ENCODE data around the gene TUBAL3.

The TUBAL3 gene

GRCh38 chr10:5404208-5405041, at the start of gene TUBAL3:
TSS of gene TUBAL3 (minus strand) at chr10:5404828. CDS start at chr10:5404792, 36 bp downstream.
- DNase-seq (ENCODE audit: low read depth): no peak

GRCh38 chr10:5453749-5454489, 49.3 kb upstream of the TUBAL3 start:
- no peak for DNase-seq (ENCODE audit: low read depth)

- no peak for DNase-seq (ENCODE audit: low read depth)
Observed at GRCh38 chr10:5450605-5451384, 46.2 kb upstream of the TUBAL3 start.

- DNase-seq (ENCODE audit: low read depth): no peak
Observed at GRCh38 chr10:5449823-5450222, 45.2 kb upstream of the TUBAL3 start.

- no peak for DNase-seq (ENCODE audit: low read depth)
Observed at GRCh38 chr10:5449227-5449626, 44.6 kb upstream of the TUBAL3 start.

- DNase-seq (ENCODE audit: low read depth): no peak
Observed at GRCh38 chr10:5448333-5449001, 43.8 kb upstream of the TUBAL3 start.

GRCh38 chr10:5447611-5448071, 43.0 kb upstream of the TUBAL3 start:
- no peak for DNase-seq (ENCODE audit: low read depth)

GRCh38 chr10:5447056-5447455, 42.4 kb upstream of the TUBAL3 start:
- no peak for DNase-seq (ENCODE audit: low read depth)

GRCh38 chr10:5446390-5446926, 41.8 kb upstream of the TUBAL3 start:
- peak; percentile 57 for DNase-seq (ENCODE audit: low read depth)

GRCh38 chr10:5445006-5445405, 40.4 kb upstream of the TUBAL3 start:
- no peak for DNase-seq (ENCODE audit: low read depth)

- DNase-seq (ENCODE audit: low read depth): no peak
Observed at GRCh38 chr10:5443429-5443828, 38.8 kb upstream of the TUBAL3 start.

GRCh38 chr10:5442990-5443370, 38.4 kb upstream of the TUBAL3 start:
- no peak for DNase-seq (ENCODE audit: low read depth)

GRCh38 chr10:5442065-5442989, 37.7 kb upstream of the TUBAL3 start:
- no peak for DNase-seq (ENCODE audit: low read depth)

GRCh38 chr10:5441106-5441505, 36.5 kb upstream of the TUBAL3 start:
- no peak for DNase-seq (ENCODE audit: low read depth)

GRCh38 chr10:5440206-5440605, 35.6 kb upstream of the TUBAL3 start:
- DNase-seq (ENCODE audit: low read depth): no peak

- DNase-seq (ENCODE audit: low read depth): no peak
Observed at GRCh38 chr10:5435328-5435727, 30.7 kb upstream of the TUBAL3 start.

- no peak for DNase-seq (ENCODE audit: low read depth)
Observed at GRCh38 chr10:5434017-5434753, 29.6 kb upstream of the TUBAL3 start.

GRCh38 chr10:5433182-5433581, 28.6 kb upstream of the TUBAL3 start:
- no peak for DNase-seq (ENCODE audit: low read depth)

GRCh38 chr10:5428133-5428532, 23.5 kb upstream of the TUBAL3 start:
- no peak for DNase-seq (ENCODE audit: low read depth)

- no peak for DNase-seq (ENCODE audit: low read depth)
Observed at GRCh38 chr10:5424751-5425150, 20.1 kb upstream of the TUBAL3 start.
